H9 (cell line): ENCODE data around the gene EXPH5. TPM values are rescaled to one million over a fixed set of nuclear protein-coding genes. Genes with fewer than 3 reads are reported as not detected.

Experiments
- DNase-seq: peaks from one replicate; pipeline ENCODE4 v3.0.0-alpha.2; 2017
- H2AFZ ChIP-seq: one replicate; pipeline ENCODE4 v1.6.1; 2013; ENCODE audit warnings: mild to moderate bottlenecking, low read length, control low read depth, moderate library complexity
- H2AK5ac ChIP-seq: 2 replicates; pipeline ENCODE4 v1.6.1; 2013; ENCODE audit warnings: low read length, control low read depth, mixed read lengths; ENCODE audit not compliant: insufficient read length
- H2BK120ac ChIP-seq: one replicate; pipeline ENCODE4 v1.6.1; 2013; ENCODE audit warnings: low read depth, mild to moderate bottlenecking, low read length, control low read depth, inconsistent platforms; ENCODE audit not compliant: poor library complexity, severe bottlenecking
- H2BK12ac ChIP-seq: 2 replicates; pipeline ENCODE4 v1.6.1; 2013; ENCODE audit warnings: low read length, control low read depth, mixed read lengths, low read depth; ENCODE audit not compliant: insufficient read length
- H2BK15ac ChIP-seq: 2 replicates; pipeline ENCODE4 v1.6.1; 2013; ENCODE audit warnings: low read depth, low read length, control low read depth
- H2BK20ac ChIP-seq: one replicate; pipeline ENCODE4 v1.6.1; 2013; ENCODE audit warnings: low read depth, mild to moderate bottlenecking, low read length, control low read depth, inconsistent platforms; ENCODE audit not compliant: poor library complexity, severe bottlenecking
- H2BK5ac ChIP-seq: 2 replicates; pipeline ENCODE4 v1.6.1; 2013; ENCODE audit warnings: low read length, control low read depth, mixed read lengths; ENCODE audit not compliant: insufficient read length
- H3K14ac ChIP-seq: 2 replicates; pipeline ENCODE4 v1.6.1; 2013; ENCODE audit warnings: low read length, control low read depth; ENCODE audit not compliant: insufficient read depth
- H3K18ac ChIP-seq: 2 replicates; pipeline ENCODE4 v1.6.1; 2013; ENCODE audit warnings: low read depth, mild to moderate bottlenecking, mixed read lengths, low read length, control low read depth; ENCODE audit not compliant: insufficient read length
- H3K23ac ChIP-seq: 2 replicates; pipeline ENCODE4 v1.6.1; 2013; ENCODE audit warnings: low read length, control low read depth, mixed read lengths, low read depth; ENCODE audit not compliant: insufficient read length
- H3K23me2 ChIP-seq: 2 replicates; pipeline ENCODE4 v1.6.1; 2013; ENCODE audit warnings: low read depth, mild to moderate bottlenecking, mixed read lengths, low read length, control low read depth; ENCODE audit not compliant: insufficient read length, poor library complexity, severe bottlenecking
- H3K27ac ChIP-seq: 2 replicates; pipeline ENCODE4 v1.5.1; 2013; ENCODE audit warnings: low read length, control low read depth, mixed read lengths, low read depth; ENCODE audit not compliant: insufficient read length
- H3K27me3 ChIP-seq: 2 replicates; pipeline ENCODE4 v1.6.1; 2013; ENCODE audit warnings: low read length, control low read depth, inconsistent platforms; ENCODE audit not compliant: insufficient read depth
- H3K4ac ChIP-seq: 2 replicates; pipeline ENCODE4 v1.6.1; 2013; ENCODE audit warnings: low read depth, mild to moderate bottlenecking, control low read depth, inconsistent platforms, low read length, moderate library complexity
- H3K4me1 ChIP-seq: 2 replicates; pipeline ENCODE4 v1.6.1; 2013; ENCODE audit warnings: low read length, control low read depth, inconsistent platforms; ENCODE audit not compliant: insufficient read depth
- H3K4me2 ChIP-seq: 2 replicates; pipeline ENCODE4 v1.6.1; 2013; ENCODE audit warnings: low read length, control low read depth, mixed read lengths; ENCODE audit not compliant: insufficient read length, insufficient read depth
- H3K56ac ChIP-seq: 2 replicates; pipeline ENCODE4 v1.6.1; 2013; ENCODE audit warnings: low read depth, mild to moderate bottlenecking, mixed read lengths, low read length, control low read depth; ENCODE audit not compliant: insufficient read length
- H3K79me1 ChIP-seq: 2 replicates; pipeline ENCODE4 v1.6.1; 2013; ENCODE audit warnings: low read depth, mild to moderate bottlenecking, moderate library complexity, low read length, control low read depth, inconsistent platforms; ENCODE audit not compliant: insufficient read depth, poor library complexity, severe bottlenecking
- H3K79me2 ChIP-seq: 2 replicates; pipeline ENCODE4 v1.6.1; 2013; ENCODE audit warnings: low read length, control low read depth, inconsistent platforms; ENCODE audit not compliant: insufficient read depth
- H3K9ac ChIP-seq: 2 replicates; pipeline ENCODE4 v1.6.1; 2013; ENCODE audit warnings: low read length, control low read depth, mixed read lengths; ENCODE audit not compliant: insufficient read length; ENCODE audit errors: extremely low read depth
- H3K9me3 ChIP-seq: one replicate; pipeline ENCODE4 v1.6.1; 2013; ENCODE audit warnings: low read depth, low read length, inconsistent platforms; ENCODE audit not compliant: control insufficient read depth
- H3T11ph ChIP-seq: one replicate; pipeline ENCODE4 v1.6.1; 2013; ENCODE audit warnings: mild to moderate bottlenecking, low read length, control low read depth, inconsistent platforms
- H4K20me1 ChIP-seq: one replicate; pipeline ENCODE4 v1.6.1; 2013; ENCODE audit not compliant: control insufficient read depth, insufficient read length, insufficient read depth
- H4K5ac ChIP-seq: 2 replicates; pipeline ENCODE4 v1.6.1; 2013; ENCODE audit warnings: low read depth, mild to moderate bottlenecking, mixed read lengths, low read length, control low read depth; ENCODE audit not compliant: insufficient read length
- H4K8ac ChIP-seq: replicated peaks from 2 replicates; pipeline ENCODE4 v1.6.1; 2013; ENCODE audit warnings: low read length, control low read depth, mixed read lengths, low read depth; ENCODE audit not compliant: insufficient read length
- H4K91ac ChIP-seq: 2 replicates; pipeline ENCODE4 v1.6.1; 2013; ENCODE audit warnings: low read depth, mild to moderate bottlenecking, moderate library complexity, mixed read lengths, low read length, control low read depth; ENCODE audit not compliant: insufficient read length
- H3K27ac Mint-ChIP-seq, 3 experiments: 2 replicates in 2 of 3; 3 replicates in 1 of 3; pipeline ENCODE4 v1.8.0; 2020 to 2021; ENCODE audit warnings: mixed read lengths in 3 of 3, mild to moderate bottlenecking in 1 of 3, moderate library complexity in 1 of 3
- H3K27me3 Mint-ChIP-seq: 2 replicates; pipeline ENCODE4 v1.8.0; 2021; ENCODE audit warnings: low read depth, mild to moderate bottlenecking, moderate library complexity, mixed read lengths
- H3K36me3 Mint-ChIP-seq, 3 experiments: 2 replicates in 2 of 3; 3 replicates in 1 of 3; pipeline ENCODE4 v1.8.0; 2020 to 2021; ENCODE audit warnings: low read depth in 3 of 3, mixed read lengths in 3 of 3; ENCODE audit not compliant: insufficient read depth in 1 of 3
- H3K4me1 Mint-ChIP-seq, 2 experiments: 2 replicates each; pipeline ENCODE4 v1.8.0; 2020; ENCODE audit warnings: mixed read lengths in 2 of 2
- H3K4me3 Mint-ChIP-seq, 2 experiments: 2 replicates in 1 of 2; 3 replicates in 1 of 2; pipeline ENCODE4 v1.8.0; 2020 to 2021; ENCODE audit warnings: mild to moderate bottlenecking in 2 of 2, mixed read lengths in 2 of 2, moderate library complexity in 1 of 2
- H3K9me3 Mint-ChIP-seq, 2 experiments: 2 replicates in 1 of 2; 3 replicates in 1 of 2; pipeline ENCODE4 v1.8.0; 2020; ENCODE audit warnings: mild to moderate bottlenecking in 2 of 2, mixed read lengths in 2 of 2, moderate library complexity in 1 of 2
- CTCF ChIP-seq: fragments of 200-600 bp; sonication (generic); conservative IDR thresholded peaks from 3 replicates; pipeline ENCODE4 v1.8.0; 2021; ENCODE audit warnings: antibody characterized with exemption, mild to moderate bottlenecking
- WGBS: extraction: QIAGEN DNeasy Blood & Tissue Kit; methylation state at CpG from one replicate; pipeline ENCODE4 v1.1.7; 2013; ENCODE audit warnings: missing lambda C conversion rate, low lambda C conversion rate, mixed read lengths; ENCODE audit not compliant: insufficient read length; ENCODE audit errors: extremely low coverage; 5-methylcytosine and 5-hydroxymethylcytosine counted together
- total RNA-seq: library from RNA; stranded (reverse); gene quantifications from 2 replicates; pipeline ENCODE4 v1.2.1, GENCODE V29; 2021

EXPH5 gene
- total RNA-seq, 1 experiment from 2014 or later = 3.1 TPM

- no CpG with 5 or more reads among the region's 11 CpGs for WGBS
- Histone ChIP-seq H3K4me1 (no peaks in the 10 kb centered on the region), H2BK15ac (no peak overlapping the region), H2BK12ac (no peak overlapping the region), H3K79me2 (no peaks in the 10 kb centered on the region), H3K9me3 (no peaks in the 10 kb centered on the region), H3T11ph (no peak overlapping the region), H3K27ac (no peak overlapping the region), H3K9ac (no peak overlapping the region), H3K18ac (no peak overlapping the region), H3K79me1 (no peaks in the 10 kb centered on the region), H2AK5ac (no peak overlapping the region), H3K23ac (no peak overlapping the region), H3K23me2 (no peaks in the 10 kb centered on the region), H2BK120ac (no peak overlapping the region), H4K8ac (no peak overlapping the region), H2BK20ac (no peak overlapping the region), H3K27me3 (no peaks in the 10 kb centered on the region), H2BK5ac (no peak overlapping the region), H3K4me2 (no peak overlapping the region), H4K91ac (no peak overlapping the region), H2AFZ (no peak overlapping the region), H3K4ac (no peak overlapping the region), H4K20me1 (no peaks in the 10 kb centered on the region), H4K5ac (no peak overlapping the region), H3K56ac (no peak overlapping the region), H3K14ac (no peak overlapping the region)
- TF ChIP-seq CTCF = no peak
- no peak for DNase-seq
- no peaks in the 10 kb centered on the region for H3K9me3 Mint-ChIP-seq
- no peak overlapping the region for H3K4me3 Mint-ChIP-seq
- H3K27me3 Mint-ChIP-seq = no peaks in the 10 kb centered on the region
- H3K27ac Mint-ChIP-seq = no peak overlapping the region; a peak in 1 of 7 replicates
- H3K36me3 Mint-ChIP-seq = peaks cover 0 to 8% (median 0%) of the 10 kb centered on the region in 3 experiments; a peak in 3 of 7 replicates
- no peaks in the 10 kb centered on the region for H3K4me1 Mint-ChIP-seq
Measured at GRCh38 chr11:108474664-108475463, 118.7 kb downstream of the EXPH5 start.
